HG02588 (cell line): ENCODE results near the gene RAB31.

ENCODE experiments used
- ATAC-seq: cut with Tn5 transposase; IDR thresholded peaks from one replicate; pipeline ENCODE4 v1.9.1; 2021; ENCODE audit warnings: mild to moderate bottlenecking, moderate library complexity; ENCODE audit not compliant: unreplicated experiment

The RAB31 gene

GRCh38 chr18:9787036-9787435 lies 78.9 kb downstream of the RAB31 start:
- ATAC-seq = no peak

GRCh38 chr18:9787712-9788111 lies 79.6 kb downstream of the RAB31 start:
- no peak for ATAC-seq

GRCh38 chr18:9788140-9788539 lies 80.0 kb downstream of the RAB31 start:
- ATAC-seq = no peak

GRCh38 chr18:9788860-9789259 lies 80.8 kb downstream of the RAB31 start:
- ATAC-seq = no peak

- no peak for ATAC-seq
Observed at GRCh38 chr18:9790261-9790660, 82.2 kb downstream of the RAB31 start.

GRCh38 chr18:9791991-9792390 lies 83.9 kb downstream of the RAB31 start:
- ATAC-seq = no peak

- no peak for ATAC-seq
Observed at GRCh38 chr18:9792565-9793245, 84.6 kb downstream of the RAB31 start.

GRCh38 chr18:9796011-9796410 lies 87.9 kb downstream of the RAB31 start:
- ATAC-seq = no peak

- ATAC-seq = no peak
Observed at GRCh38 chr18:9796935-9797549, 88.9 kb downstream of the RAB31 start.

- ATAC-seq = no peak
Observed at GRCh38 chr18:9802175-9803062, 94.3 kb downstream of the RAB31 start.

GRCh38 chr18:9803063-9803697 lies 95.1 kb downstream of the RAB31 start:
- ATAC-seq = no peak

GRCh38 chr18:9803698-9804516 lies 95.8 kb downstream of the RAB31 start:
- no peak for ATAC-seq

- no peak for ATAC-seq
Observed at GRCh38 chr18:9804517-9805104, 96.5 kb downstream of the RAB31 start.

- ATAC-seq = no peak
Observed at GRCh38 chr18:9806905-9807304, 98.8 kb downstream of the RAB31 start.

GRCh38 chr18:9808295-9809241 lies 100.5 kb downstream of the RAB31 start:
- no peak for ATAC-seq

GRCh38 chr18:9809697-9810096 lies 101.6 kb downstream of the RAB31 start:
- ATAC-seq = no peak

GRCh38 chr18:9810299-9810698 lies 102.2 kb downstream of the RAB31 start:
- ATAC-seq = no peak

GRCh38 chr18:9810994-9811705 lies 103.0 kb downstream of the RAB31 start:
- ATAC-seq = no peak
